ENCODE data around the gene RMND1. TPM values are rescaled to one million over a fixed set of nuclear protein-coding genes. Genes with fewer than 3 reads are reported as not detected.

Gene RMND1
- total and polyA plus RNA-seq, 9 of the 15 experiments (the other 6 are each of a cell fraction or from before 2014, with no cell fraction given): 26.9 to 47.8 (median 36.2) TPM

DNA sequence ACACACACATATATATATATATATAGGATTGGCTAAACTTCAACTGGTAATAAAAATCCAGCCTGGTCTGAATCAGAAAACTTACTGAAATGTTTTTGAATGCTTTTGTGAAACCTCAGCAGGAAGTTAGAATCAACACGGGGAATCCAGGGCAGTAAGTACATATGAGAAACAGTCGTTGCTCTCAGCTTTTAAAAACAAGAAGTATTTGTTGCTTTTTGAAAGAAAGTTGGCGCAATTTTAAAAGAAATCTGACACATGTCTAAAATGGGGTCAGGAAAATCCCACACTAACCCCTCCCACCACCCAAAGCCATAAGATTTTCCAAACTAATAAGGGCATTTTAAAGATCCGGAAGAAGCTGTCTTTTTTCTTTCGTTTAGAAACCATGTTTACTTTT is 30.4 kb upstream of the RMND1 start (continued):
- no peak for TF ChIP-seq CHD7 (IDR thresholded peaks at IDR 0.05; ENCODE audit: low read depth, low read length)
- TF ChIP-seq, protein P1, sequence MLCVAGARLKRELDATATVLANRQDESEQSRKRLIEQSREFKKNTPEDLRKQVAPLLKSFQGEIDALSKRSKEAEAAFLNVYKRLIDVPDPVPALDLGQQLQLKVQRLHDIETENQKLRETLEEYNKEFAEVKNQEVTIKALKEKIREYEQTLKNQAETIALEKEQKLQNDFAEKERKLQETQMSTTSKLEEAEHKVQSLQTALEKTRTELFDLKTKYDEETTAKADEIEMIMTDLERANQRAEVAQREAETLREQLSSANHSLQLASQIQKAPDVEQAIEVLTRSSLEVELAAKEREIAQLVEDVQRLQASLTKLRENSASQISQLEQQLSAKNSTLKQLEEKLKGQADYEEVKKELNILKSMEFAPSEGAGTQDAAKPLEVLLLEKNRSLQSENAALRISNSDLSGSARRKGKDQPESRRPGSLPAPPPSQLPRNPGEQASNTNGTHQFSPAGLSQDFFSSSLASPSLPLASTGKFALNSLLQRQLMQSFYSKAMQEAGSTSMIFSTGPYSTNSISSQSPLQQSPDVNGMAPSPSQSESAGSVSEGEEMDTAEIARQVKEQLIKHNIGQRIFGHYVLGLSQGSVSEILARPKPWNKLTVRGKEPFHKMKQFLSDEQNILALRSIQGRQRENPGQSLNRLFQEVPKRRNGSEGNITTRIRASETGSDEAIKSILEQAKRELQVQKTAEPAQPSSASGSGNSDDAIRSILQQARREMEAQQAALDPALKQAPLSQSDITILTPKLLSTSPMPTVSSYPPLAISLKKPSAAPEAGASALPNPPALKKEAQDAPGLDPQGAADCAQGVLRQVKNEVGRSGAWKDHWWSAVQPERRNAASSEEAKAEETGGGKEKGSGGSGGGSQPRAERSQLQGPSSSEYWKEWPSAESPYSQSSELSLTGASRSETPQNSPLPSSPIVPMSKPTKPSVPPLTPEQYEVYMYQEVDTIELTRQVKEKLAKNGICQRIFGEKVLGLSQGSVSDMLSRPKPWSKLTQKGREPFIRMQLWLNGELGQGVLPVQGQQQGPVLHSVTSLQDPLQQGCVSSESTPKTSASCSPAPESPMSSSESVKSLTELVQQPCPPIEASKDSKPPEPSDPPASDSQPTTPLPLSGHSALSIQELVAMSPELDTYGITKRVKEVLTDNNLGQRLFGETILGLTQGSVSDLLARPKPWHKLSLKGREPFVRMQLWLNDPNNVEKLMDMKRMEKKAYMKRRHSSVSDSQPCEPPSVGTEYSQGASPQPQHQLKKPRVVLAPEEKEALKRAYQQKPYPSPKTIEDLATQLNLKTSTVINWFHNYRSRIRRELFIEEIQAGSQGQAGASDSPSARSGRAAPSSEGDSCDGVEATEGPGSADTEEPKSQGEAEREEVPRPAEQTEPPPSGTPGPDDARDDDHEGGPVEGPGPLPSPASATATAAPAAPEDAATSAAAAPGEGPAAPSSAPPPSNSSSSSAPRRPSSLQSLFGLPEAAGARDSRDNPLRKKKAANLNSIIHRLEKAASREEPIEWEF (CRISPR knock-in tag; IDR thresholded peaks at IDR 0.05): no peak
- TF ChIP-seq NELFE (IDR thresholded peaks at IDR 0.05; ENCODE audit: insufficient read depth, insufficient read length): no peak
- no peak for TF ChIP-seq GABPB2 (CRISPR knock-in tag; conservative IDR thresholded peaks at IDR 0.05)
- no peak for TF ChIP-seq ZNF77 (CRISPR knock-in tag; IDR thresholded peaks at IDR 0.05)
- TF ChIP-seq PTBP1 (IDR thresholded peaks at IDR 0.05; ENCODE audit: low read depth, low read length): no peak
- no peak for TF ChIP-seq ELK1 (CRISPR knock-in tag; IDR thresholded peaks at IDR 0.05)
- TF ChIP-seq TGIF2 (CRISPR knock-in tag; IDR thresholded peaks at IDR 0.05): no peak
- TF ChIP-seq ATF7 (IDR thresholded peaks at IDR 0.05): no peak

Data from K562 (cell line).